BLaER1 (cell line): Measurements from ENCODE around the gene ZFP69.
"Not testable (repeated sequence)": the region's sequence is repeated elsewhere in the genome, so short reads cannot be mapped to it uniquely, and the experiment has no call there.

Experiments used
- H3K27ac ChIP-seq: shearing (Covaris generic); formaldehyde crosslinking; 2 replicates; pipeline ENCODE4 v1.8.1; 2022
- H3K27me3 ChIP-seq: shearing (Covaris generic); formaldehyde crosslinking; 2 replicates; pipeline ENCODE4 v1.8.1; 2022
- H3K36me3 ChIP-seq: shearing (Covaris generic); formaldehyde crosslinking; 2 replicates; pipeline ENCODE4 v1.8.1; 2022
- H3K4me1 ChIP-seq: shearing (Covaris generic); formaldehyde crosslinking; 2 replicates; pipeline ENCODE4 v1.8.1; 2022
- H3K4me2 ChIP-seq: shearing (Covaris generic); formaldehyde crosslinking; 2 replicates; pipeline ENCODE4 v1.8.1; 2022
- H3K4me3 ChIP-seq: shearing (Covaris generic); formaldehyde crosslinking; 2 replicates; pipeline ENCODE4 v1.8.1; 2022
- H3K9ac ChIP-seq: shearing (Covaris generic); formaldehyde crosslinking; 2 replicates; pipeline ENCODE4 v1.8.1; 2022
- H3K9me3 ChIP-seq: shearing (Covaris generic); formaldehyde crosslinking; 2 replicates; pipeline ENCODE4 v1.8.1; 2022
- H4K20me1 ChIP-seq: shearing (Covaris generic); formaldehyde crosslinking; 2 replicates; pipeline ENCODE4 v1.8.1; 2022
- Cebpa-rat ChIP-seq: shearing (Covaris generic); IDR thresholded peaks from 2 replicates; pipeline ENCODE4 v1.8.1; 2022

ZFP69 gene

DNA sequence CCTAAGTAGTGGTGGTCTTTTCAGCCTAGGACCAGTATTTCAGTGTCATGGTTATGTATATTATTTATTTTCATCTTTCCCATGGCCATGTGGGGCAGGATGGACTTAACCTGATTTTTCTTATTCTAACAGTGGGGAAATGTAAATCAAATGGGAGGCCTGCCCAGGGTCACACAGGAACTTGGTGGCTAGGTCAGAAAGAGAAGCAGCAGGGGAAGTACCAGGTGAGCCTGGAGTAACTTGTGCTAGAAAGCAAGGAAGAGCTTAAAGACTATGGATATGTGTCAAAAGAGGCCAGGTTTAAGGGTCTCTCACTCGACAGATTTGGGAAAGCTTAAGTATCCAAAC, 25.9 kb upstream of the ZFP69 start:
- H3K4me3 ChIP-seq: peak overlapping the region; percentile 80
- TF ChIP-seq Cebpa-rat: no peak
- peak overlapping the region; percentile 85 for H3K27ac ChIP-seq
- H3K4me2 ChIP-seq: peak overlapping the region; percentile 75
- H4K20me1 ChIP-seq: no peaks in the 10 kb centered on the region
- peaks cover 32% of the 10 kb centered on the region for H3K36me3 ChIP-seq
- peaks cover 61% of the 10 kb centered on the region for H3K9me3 ChIP-seq
- peaks cover 21% of the 10 kb centered on the region for H3K4me1 ChIP-seq
- H3K27me3 ChIP-seq: no peaks in the 10 kb centered on the region
- peak overlapping the region; percentile 84 for H3K9ac ChIP-seq

- Histone ChIP-seq H3K4me1 (peaks cover 13% of the 10 kb centered on the region), H3K27ac (no peak overlapping the region), H3K4me3 (peak overlapping the region; percentile 23; the same call in 1 of the 2 replicates), H3K36me3 (peaks cover 68% of the 10 kb centered on the region), H3K9ac (no peak overlapping the region), H3K27me3 (no peaks in the 10 kb centered on the region), H3K4me2 (no peak overlapping the region), H4K20me1 (no peaks in the 10 kb centered on the region), H3K9me3 (peaks cover 84% of the 10 kb centered on the region)
- TF ChIP-seq Cebpa-rat: no peak
Measured at GRCh38 chr1:40454873-40455272, 22.2 kb upstream of the ZFP69 start.

DNA sequence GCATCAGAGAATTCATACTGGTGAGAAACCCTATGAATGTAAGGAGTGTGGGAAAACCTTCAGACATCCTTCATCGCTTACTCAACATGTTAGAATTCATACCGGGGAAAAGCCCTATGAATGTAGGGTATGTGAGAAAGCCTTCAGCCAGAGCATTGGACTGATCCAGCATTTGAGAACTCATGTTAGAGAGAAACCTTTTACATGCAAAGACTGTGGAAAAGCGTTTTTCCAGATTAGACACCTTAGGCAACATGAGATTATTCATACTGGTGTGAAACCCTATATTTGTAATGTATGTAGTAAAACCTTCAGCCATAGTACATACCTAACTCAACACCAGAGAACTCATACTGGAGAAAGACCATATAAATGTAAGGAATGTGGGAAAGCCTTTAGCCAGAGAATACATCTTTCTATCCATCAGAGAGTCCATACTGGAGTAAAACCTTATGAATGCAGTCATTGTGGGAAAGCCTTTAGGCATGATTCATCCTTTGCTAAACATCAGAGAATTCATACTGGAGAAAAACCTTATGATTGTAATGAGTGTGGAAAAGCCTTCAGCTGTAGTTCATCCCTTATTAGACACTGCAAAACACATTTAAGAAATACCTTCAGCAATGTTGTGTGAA, 14.0 kb upstream of the ZFP69 start:
- TF ChIP-seq Cebpa-rat: no peak

DNA sequence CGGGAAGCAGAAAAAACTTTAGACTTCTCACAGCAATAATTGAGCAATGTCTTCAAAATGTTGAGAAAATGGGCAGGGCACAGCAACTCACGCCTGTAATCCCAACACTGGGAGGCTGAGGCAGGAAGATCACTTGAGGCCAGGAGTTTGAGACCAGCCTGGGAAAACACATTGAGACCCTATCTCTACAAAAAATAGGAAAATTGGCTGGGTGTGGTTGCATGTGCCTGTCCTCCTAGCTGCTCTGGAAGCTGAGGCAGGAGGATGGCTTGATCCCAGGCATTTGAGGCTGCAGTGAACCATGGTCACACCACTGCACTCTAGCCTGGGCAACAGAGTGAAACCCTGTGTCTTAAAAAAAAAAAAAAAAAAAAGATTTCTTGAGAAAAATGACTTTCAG, 7.8 kb upstream of the ZFP69 start:
- Histone ChIP-seq H4K20me1 (no peaks in the 10 kb centered on the region), H3K4me3 (no peak overlapping the region), H3K4me1 (no peaks in the 10 kb centered on the region), H3K27me3 (no peaks in the 10 kb centered on the region), H3K27ac (no peak overlapping the region), H3K9me3 (peaks cover 97% of the 10 kb centered on the region), H3K36me3 (peaks cover 50% of the 10 kb centered on the region), H3K4me2 (no peak overlapping the region), H3K9ac (no peak overlapping the region)
- TF ChIP-seq Cebpa-rat: no peak

More for the DNA sequence above, 14.0 kb upstream of the ZFP69 start:
- Histone ChIP-seq H3K27me3 (no peaks in the 10 kb centered on the region), H3K9me3 (peaks cover 100% of the 10 kb centered on the region), H3K9ac (no peak overlapping the region), H3K27ac (no peak overlapping the region), H3K4me2 (no peak overlapping the region), H3K4me3 (peak overlapping the region; percentile 37; the same call in 1 of the 2 replicates), H3K36me3 (peaks cover 99% of the 10 kb centered on the region), H4K20me1 (no peaks in the 10 kb centered on the region), H3K4me1 (no peaks in the 10 kb centered on the region)

- H3K4me2 ChIP-seq: no peak overlapping the region
- TF ChIP-seq Cebpa-rat: no peak
Measured at GRCh38 chr1:40475268-40475667, 1.8 kb upstream of the ZFP69 start.

DNA sequence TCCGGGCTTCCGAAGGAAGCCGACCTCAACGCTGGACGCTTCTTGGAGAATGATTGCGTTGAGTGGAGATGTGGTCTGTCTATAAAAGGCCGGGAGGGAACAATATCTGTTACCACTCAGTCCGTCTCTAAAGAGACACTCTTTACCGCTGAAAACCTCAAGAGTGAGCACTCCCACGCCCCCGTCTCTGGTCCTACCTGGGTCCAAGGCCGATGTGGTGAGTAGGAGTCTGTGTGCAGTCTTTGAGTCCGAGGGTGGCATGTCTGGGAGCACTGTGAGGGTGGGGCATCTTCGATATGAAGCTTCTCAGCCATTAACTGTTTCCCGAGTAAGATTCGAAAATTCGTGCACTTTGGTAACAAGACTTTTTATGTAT, 576 bp downstream of the ZFP69 start:
- Histone ChIP-seq H3K27me3 (no peaks in the 10 kb centered on the region), H3K27ac (peak overlapping the region; percentile 85), H3K4me2 (peak overlapping the region; percentile 89), H3K4me3 (peak overlapping the region; percentile 87), H3K4me1 (peaks cover 22% of the 10 kb centered on the region), H3K9ac (peak overlapping the region; percentile 85), H3K9me3 (peaks cover 59% of the 10 kb centered on the region), H3K36me3 (peaks cover 26% of the 10 kb centered on the region), H4K20me1 (no peaks in the 10 kb centered on the region)
- TF ChIP-seq Cebpa-rat: no peak

More at GRCh38 chr1:40475268-40475667, 1.8 kb upstream of the ZFP69 start:
- Histone ChIP-seq H3K4me3 (no peak overlapping the region), H4K20me1 (no peaks in the 10 kb centered on the region), H3K4me1 (peaks cover 22% of the 10 kb centered on the region), H3K27ac (no peak overlapping the region), H3K9me3 (peaks cover 64% of the 10 kb centered on the region), H3K9ac (no peak overlapping the region), H3K36me3 (peaks cover 10% of the 10 kb centered on the region), H3K27me3 (no peaks in the 10 kb centered on the region)

- Histone ChIP-seq H3K4me1 (peaks cover 22% of the 10 kb centered on the region), H3K4me3 (peak overlapping the region; percentile 87), H3K36me3 (peaks cover 32% of the 10 kb centered on the region), H4K20me1 (no peaks in the 10 kb centered on the region), H3K27ac (no peak overlapping the region), H3K4me2 (peak overlapping the region; percentile 89), H3K27me3 (no peaks in the 10 kb centered on the region), H3K9me3 (peaks cover 59% of the 10 kb centered on the region), H3K9ac (peak overlapping the region; percentile 85; the same call in 1 of the 2 replicates)
- no peak for TF ChIP-seq Cebpa-rat
Measured at GRCh38 chr1:40478276-40478675, 1.2 kb downstream of the ZFP69 start.

DNA sequence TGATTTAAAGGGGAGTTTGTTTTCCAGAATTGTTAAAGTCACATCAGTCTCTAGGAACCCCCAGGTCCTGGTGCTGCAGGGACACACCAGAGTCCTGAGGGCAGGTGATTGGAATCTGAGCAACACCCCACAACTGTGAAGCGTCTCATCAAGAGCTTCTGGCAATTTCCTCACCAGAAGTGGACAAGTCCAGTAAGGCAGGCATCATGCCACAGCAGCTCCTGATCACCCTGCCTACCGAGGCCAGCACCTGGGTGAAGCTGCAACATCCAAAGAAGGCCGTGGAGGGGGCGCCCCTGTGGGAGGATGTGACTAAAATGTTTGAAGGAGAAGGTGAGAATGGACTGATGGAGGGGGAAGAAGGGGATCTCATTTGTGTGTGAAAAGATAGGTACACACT, 2.1 kb downstream of the ZFP69 start:
- H3K9me3 ChIP-seq: peaks cover 59% of the 10 kb centered on the region
- no peak overlapping the region for H3K4me3 ChIP-seq
- H3K27me3 ChIP-seq: no peaks in the 10 kb centered on the region
- H3K27ac ChIP-seq: no peak overlapping the region
- H3K9ac ChIP-seq: no peak overlapping the region
- peaks cover 22% of the 10 kb centered on the region for H3K4me1 ChIP-seq
- peaks cover 41% of the 10 kb centered on the region for H3K36me3 ChIP-seq
- TF ChIP-seq Cebpa-rat: no peak
- peak overlapping the region; percentile 89 for H3K4me2 ChIP-seq
- no peaks in the 10 kb centered on the region for H4K20me1 ChIP-seq

GRCh38 chr1:40495315-40495903, 18.3 kb downstream of the ZFP69 start:
- H3K27ac ChIP-seq: no peak overlapping the region
- H3K9ac ChIP-seq: no peak overlapping the region
- H3K4me3 ChIP-seq: peak overlapping the region; percentile 1; the same call in 1 of the 2 replicates
- no peaks in the 10 kb centered on the region for H4K20me1 ChIP-seq
- no peak for TF ChIP-seq Cebpa-rat
- peaks cover 96% of the 10 kb centered on the region for H3K9me3 ChIP-seq
- H3K27me3 ChIP-seq: no peaks in the 10 kb centered on the region
- H3K4me1 ChIP-seq: no peaks in the 10 kb centered on the region
- H3K36me3 ChIP-seq: peaks cover 90% of the 10 kb centered on the region
- no peak overlapping the region for H3K4me2 ChIP-seq

DNA sequence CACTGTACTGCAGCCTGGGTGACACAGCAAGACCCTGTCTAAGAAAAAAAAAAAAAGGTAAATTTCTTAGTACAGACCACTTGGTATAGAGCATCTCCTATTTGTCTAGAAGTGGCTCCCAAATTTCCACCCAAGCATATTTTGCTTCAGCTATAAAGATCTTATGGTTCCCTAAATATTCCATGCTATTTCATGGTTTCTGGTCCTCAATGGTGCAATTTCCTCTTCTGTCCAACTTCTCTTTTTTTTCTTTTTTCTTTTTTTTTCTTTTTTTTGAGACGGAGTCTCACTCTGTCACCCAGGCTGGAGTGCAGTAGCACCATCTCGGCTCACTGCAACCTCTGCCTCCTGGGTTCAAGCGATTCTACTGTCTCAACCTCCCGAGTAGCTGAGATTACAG, 25.6 kb downstream of the ZFP69 start:
- Histone ChIP-seq H3K9me3 (peaks cover 94% of the 10 kb centered on the region), H3K36me3 (peaks cover 91% of the 10 kb centered on the region)
- not testable (repeated sequence) for H3K27ac ChIP-seq, H3K9ac ChIP-seq, H3K4me1 ChIP-seq, H3K4me2 ChIP-seq, H3K27me3 ChIP-seq, H3K4me3 ChIP-seq, H4K20me1 ChIP-seq
